ENCODE data around the gene DAAM2.

GRCh38 chr6:39821742-39822532 lies 29.8 kb downstream of the DAAM2 start:
- TF ChIP-seq POLR2AphosphoS5 (IDR thresholded peaks at IDR 0.05) (no peak), CTCF (IDR thresholded peaks at IDR 0.05) (no peak)

Data from stomach (tissue), 4 donors.